ENCODE results near the gene KLC1. TPM values are rescaled to one million over a fixed set of nuclear protein-coding genes. Genes with fewer than 3 reads are reported as not detected.

Gene KLC1
- total and polyA plus RNA-seq, 8 donors: 56.5 to 522 (median 123) TPM

DNA sequence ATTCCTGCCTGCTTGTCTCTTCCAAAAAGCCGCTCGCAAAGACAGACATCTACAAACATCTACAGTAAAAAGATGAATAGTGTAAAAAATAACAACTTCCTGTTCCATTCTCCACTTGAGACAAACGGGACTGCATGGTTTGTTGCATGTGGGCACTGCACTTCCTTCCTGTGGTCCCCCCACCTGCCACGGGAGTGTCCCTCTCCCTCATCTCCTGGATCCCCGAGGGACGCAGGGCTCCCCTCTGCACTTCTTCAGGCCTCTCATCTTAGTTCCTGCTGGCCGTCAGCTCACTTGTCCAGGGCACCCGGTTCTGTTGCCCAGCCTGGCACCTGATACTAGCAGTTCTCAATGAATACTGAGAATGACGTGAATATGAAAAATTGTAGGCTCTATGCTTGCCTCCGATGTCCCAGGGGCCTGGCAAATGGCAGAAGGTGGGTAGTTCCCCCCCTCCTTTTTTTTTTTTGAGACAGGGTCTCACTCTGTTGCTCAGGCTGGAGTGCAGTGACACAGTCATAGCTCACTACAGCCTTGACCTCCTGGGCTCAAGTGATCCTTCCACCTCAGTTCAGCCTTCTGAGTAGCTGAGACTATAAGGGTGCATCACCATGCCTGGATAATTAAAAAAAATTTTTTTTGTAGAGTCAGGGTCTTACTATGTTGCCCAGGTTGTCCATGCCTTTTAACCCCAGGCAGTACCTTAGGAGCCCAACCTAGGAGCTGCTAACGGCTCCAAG lies 3.5 kb upstream of the KLC1 start:
- H3K36me3 ChIP-seq: no peaks in the 10 kb centered on the region
- intact Hi-C loops (cut with DNase I; ENCODE audit: low total_unique reads): no loop called here
- TF ChIP-seq EP300 (IDR thresholded peaks at IDR 0.05) (no peak), CTCF (IDR thresholded peaks at IDR 0.05) (no peak), POLR2AphosphoS5 (IDR thresholded peaks at IDR 0.05) (no peak), POLR2A (IDR thresholded peaks at IDR 0.05) (no peak)
- H3K9me3 ChIP-seq: no peaks in the 10 kb centered on the region
- 55 to 67% (median 63%) methylated on average over 11 of the region's 11 CpGs for WGBS, 5 donors
- peak overlapping the region in 4 of 5 donors; percentile 49 to 65 (median 58) for H3K27ac ChIP-seq
- DNase-seq: peak in 1 of 2 donors; percentile 29
- H3K4me1 ChIP-seq: peaks cover 30 to 46% (median 40%) of the 10 kb centered on the region in 4 donors
- H3K27me3 ChIP-seq: no peaks in the 10 kb centered on the region
- no peak overlapping the region for H3K4me3 ChIP-seq

DNA sequence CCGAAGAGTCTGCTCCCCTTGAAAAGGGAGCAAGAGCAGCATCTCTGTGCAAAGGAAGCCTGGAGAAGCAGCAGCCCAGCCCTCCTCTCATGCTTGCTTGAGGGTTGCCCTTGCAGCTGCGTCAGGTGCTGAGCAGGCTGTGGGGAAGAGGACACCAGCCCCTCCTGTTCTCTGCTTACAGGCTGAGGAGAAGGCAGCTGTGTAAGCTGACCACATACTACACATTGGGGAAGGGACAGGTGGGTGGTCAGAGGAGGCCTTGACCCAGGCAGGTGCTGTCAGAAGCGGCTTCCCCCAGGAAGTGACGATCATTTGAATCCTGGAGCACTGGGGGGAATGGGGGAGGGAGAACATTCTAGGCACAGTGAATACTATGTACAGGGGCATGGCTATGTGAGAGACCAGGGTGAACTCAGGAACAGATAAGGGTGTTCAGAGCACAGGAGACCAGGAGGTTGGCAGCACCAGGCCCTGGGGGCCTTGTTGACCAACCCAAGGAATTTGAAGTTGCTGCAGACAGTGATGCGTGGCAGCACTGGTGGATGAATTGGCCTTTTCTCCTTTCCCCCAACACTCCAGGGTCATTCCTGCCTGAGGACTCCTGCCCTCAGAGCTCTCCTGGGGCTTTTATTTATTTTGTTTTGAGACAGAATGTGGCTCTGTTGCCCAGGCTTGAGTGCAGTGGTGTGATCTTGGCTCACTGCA lies 2.7 kb upstream of the KLC1 start:
- Histone ChIP-seq H3K9me3 (no peaks in the 10 kb centered on the region), H3K27me3 (no peaks in the 10 kb centered on the region), H3K4me1 (peaks cover 38 to 54% (median 47%) of the 10 kb centered on the region in 4 donors), H3K27ac (peak overlapping the region in 3 of 5 donors; percentile 49 to 65 (median 62)), H3K4me3 (no peak overlapping the region), H3K36me3 (peaks cover 0 to 2% (median 0%) of the 10 kb centered on the region in 4 donors)
- WGBS, 5 donors: 71 to 93% (median 85%) methylated on average over 5 of the region's 5 CpGs
- TF ChIP-seq EP300 (IDR thresholded peaks at IDR 0.05): no peak
- no peak for TF ChIP-seq POLR2AphosphoS5 (IDR thresholded peaks at IDR 0.05)
- TF ChIP-seq CTCF (IDR thresholded peaks at IDR 0.05): no peak
- intact Hi-C loops (cut with DNase I; ENCODE audit: low total_unique reads): no loop called here
- no peak for DNase-seq

- TF ChIP-seq EP300 (IDR thresholded peaks at IDR 0.05) (no peak), POLR2AphosphoS5 (IDR thresholded peaks at IDR 0.05) (no peak)
- WGBS, 5 donors: 86 to 92% (median 88%) methylated on average over 16 of the region's 16 CpGs
- no peak overlapping the region for H3K4me3 ChIP-seq
Observed at GRCh38 chr14:103627073-103628025, 1.7 kb upstream of the KLC1 start.

DNA sequence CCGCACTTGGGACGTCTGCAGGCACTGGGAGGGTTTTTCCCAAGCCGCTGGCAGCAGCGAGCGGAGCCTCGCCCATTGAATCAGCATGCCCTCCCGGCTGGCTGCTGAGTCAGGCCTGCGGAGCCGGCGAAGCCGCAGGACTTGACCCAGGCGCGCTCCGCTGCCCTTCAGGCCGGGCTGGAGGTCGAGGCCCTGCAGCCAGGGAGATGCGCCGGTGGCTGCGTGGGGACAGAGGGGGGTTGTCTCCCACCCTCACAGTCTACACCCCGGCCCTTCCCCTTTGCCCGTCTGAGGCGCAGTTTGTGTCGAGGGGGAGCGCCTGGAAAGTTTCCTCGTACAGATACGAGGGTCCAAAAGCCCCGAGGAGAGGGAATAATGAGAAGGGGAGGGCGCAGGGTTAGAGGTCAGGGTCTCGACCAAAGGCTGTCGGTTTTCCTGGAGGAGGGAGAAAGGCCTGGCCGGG lies 759 bp upstream of the KLC1 start:
- intact Hi-C loops (cut with DNase I; ENCODE audit: low total_unique reads): no loop called here
- Histone ChIP-seq H3K4me3 (peak overlapping the region; percentile 84 to 100 (median 91)), H3K36me3 (peaks cover 0 to 22% (median 0%) of the 10 kb centered on the region in 4 donors), H3K27ac (peak overlapping the region; percentile 97 to 100 (median 99)), H3K27me3 (no peaks in the 10 kb centered on the region), H3K9me3 (no peaks in the 10 kb centered on the region), H3K4me1 (peaks cover 50 to 72% (median 66%) of the 10 kb centered on the region in 4 donors)
- 1 to 13% (median 3%) methylated on average over 17 to 31 of the region's 31 CpGs for WGBS, 5 donors
- DNase-seq: peak; percentile 85 to 89
- peak; percentile 16 to 93 (median 92) for TF ChIP-seq POLR2AphosphoS5 (IDR thresholded peaks at IDR 0.05)
- no peak for TF ChIP-seq EP300 (IDR thresholded peaks at IDR 0.05)
- peak in 1 of 4 donors; percentile 41 for TF ChIP-seq POLR2A (IDR thresholded peaks at IDR 0.05)

More at GRCh38 chr14:103627073-103628025, 1.7 kb upstream of the KLC1 start:
- Histone ChIP-seq H3K9me3 (no peaks in the 10 kb centered on the region), H3K4me1 (peaks cover 48 to 64% (median 57%) of the 10 kb centered on the region in 4 donors), H3K27ac (peak overlapping the region in 4 of 5 donors; percentile 97 to 100 (median 99)), H3K27me3 (no peaks in the 10 kb centered on the region), H3K36me3 (peaks cover 0 to 13% (median 0%) of the 10 kb centered on the region in 4 donors)
- intact Hi-C loops (cut with DNase I; ENCODE audit: low total_unique reads): no loop called here
- no peak for DNase-seq
